ENCODE results near the gene RAB39A.

The RAB39A gene

DNA sequence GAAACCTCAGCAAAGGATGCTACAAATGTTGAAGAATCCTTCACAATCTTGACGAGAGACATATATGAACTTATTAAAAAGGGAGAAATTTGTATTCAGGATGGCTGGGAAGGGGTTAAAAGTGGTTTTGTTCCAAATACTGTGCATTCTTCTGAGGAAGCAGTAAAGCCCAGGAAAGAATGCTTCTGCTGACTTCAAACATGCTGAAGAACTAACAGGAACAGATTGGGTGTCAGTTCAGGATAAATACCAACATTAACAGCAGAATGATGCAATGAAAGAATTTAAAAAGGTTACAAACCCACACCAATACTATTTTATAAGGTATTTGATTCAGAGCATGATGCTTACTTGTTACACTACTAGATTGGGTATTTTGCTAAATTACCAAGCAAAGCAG, 33.9 kb downstream of the RAB39A start:
- H3K27me3 ChIP-seq (replicated peaks; ENCODE audit: control insufficient read depth, insufficient read depth, low read length), result no peaks in the 10 kb centered on the region
- H3K36me3 ChIP-seq (ENCODE audit: control insufficient read depth, insufficient read depth, low read length, severe bottlenecking), result no peaks in the 10 kb centered on the region
- peak; percentile 31 for DNase-seq (ENCODE audit: low read depth)
- peaks cover 10% of the 10 kb centered on the region for H3K4me1 ChIP-seq (ENCODE audit: control insufficient read depth, insufficient read depth, low read length)
- no peak overlapping the region for H3K9ac ChIP-seq (ENCODE audit: low read length)
- no peaks in the 10 kb centered on the region for H3K9me3 ChIP-seq (ENCODE audit: control insufficient read depth, low read length)
- no peak overlapping the region for H3K4me3 ChIP-seq (ENCODE audit: low read length)

DNA sequence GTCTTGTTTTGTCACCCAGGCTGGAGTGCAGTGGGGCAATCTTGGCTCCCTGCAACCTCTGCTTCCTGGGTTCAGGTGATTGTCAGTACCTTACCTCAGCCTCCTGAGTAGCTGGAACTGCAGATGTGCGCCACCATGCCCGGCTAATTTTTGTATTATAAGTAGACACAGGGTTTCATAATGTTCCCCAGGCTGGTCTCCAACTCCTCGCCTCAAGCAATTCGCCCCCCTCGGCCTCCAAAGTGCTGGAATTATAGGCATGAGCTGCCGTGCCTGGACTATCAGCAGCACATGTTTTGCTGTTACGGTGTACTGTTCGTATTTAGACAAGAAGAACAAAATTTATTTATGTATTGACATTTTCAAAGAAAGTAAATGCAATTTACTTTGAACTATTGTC, 34.8 kb downstream of the RAB39A start:
- Histone ChIP-seq H3K27me3 (replicated peaks; ENCODE audit: control insufficient read depth, insufficient read depth, low read length) (no peaks in the 10 kb centered on the region), H3K9me3 (ENCODE audit: control insufficient read depth, low read length) (no peaks in the 10 kb centered on the region), H3K4me3 (ENCODE audit: low read length) (no peak overlapping the region), H3K36me3 (ENCODE audit: control insufficient read depth, insufficient read depth, low read length, severe bottlenecking) (no peaks in the 10 kb centered on the region), H3K9ac (ENCODE audit: low read length) (no peak overlapping the region), H3K4me1 (ENCODE audit: control insufficient read depth, insufficient read depth, low read length) (peaks cover 5% of the 10 kb centered on the region)
- no peak for DNase-seq (ENCODE audit: low read depth)

DNA sequence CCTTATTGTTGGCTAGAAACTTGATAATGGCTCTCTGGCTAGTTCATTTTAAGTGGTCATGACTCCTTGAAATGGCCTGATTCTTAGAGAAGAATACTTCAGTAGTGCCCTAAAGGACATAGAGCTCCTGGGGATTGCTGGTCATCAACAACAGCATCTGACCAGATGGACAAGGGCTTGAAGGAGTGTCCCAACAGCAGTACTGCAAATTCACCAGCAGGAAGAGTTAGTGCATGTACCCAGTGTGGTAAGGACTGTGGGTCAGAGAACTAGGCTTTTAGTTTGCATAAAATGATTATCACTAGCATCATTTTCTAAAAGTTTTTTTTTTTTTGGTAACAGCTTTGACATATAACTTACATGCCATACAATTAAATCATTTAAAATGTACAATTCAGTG, 41.0 kb downstream of the RAB39A start:
- no peak for DNase-seq (ENCODE audit: low read depth)
- H3K9ac ChIP-seq (ENCODE audit: low read length), result no peak overlapping the region
- no peaks in the 10 kb centered on the region for H3K36me3 ChIP-seq (ENCODE audit: control insufficient read depth, insufficient read depth, low read length, severe bottlenecking)
- H3K9me3 ChIP-seq (ENCODE audit: control insufficient read depth, low read length), result no peaks in the 10 kb centered on the region
- H3K27me3 ChIP-seq (replicated peaks; ENCODE audit: control insufficient read depth, insufficient read depth, low read length), result no peaks in the 10 kb centered on the region
- no peaks in the 10 kb centered on the region for H3K4me1 ChIP-seq (ENCODE audit: control insufficient read depth, insufficient read depth, low read length)
- no peak overlapping the region for H3K4me3 ChIP-seq (ENCODE audit: low read length)

DNA sequence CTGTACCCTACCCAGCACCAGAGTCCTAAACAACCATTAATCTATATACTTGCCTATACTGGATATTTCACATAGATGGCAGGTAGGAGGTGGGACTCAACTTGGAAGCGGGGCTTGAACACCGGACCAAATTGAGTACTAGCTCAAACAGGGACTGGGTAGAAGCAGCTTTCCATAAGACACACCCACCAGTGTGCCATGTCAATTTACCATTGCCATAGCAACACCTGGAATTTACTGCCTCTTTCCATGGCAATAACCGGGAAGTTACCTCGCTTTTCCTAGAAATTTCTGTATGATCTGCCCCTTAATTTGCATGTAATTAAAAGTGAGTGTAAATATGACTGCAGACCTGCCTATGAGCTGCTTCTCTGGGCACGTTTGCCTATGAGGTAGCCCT, 41.8 kb downstream of the RAB39A start:
- no peaks in the 10 kb centered on the region for H3K9me3 ChIP-seq (ENCODE audit: control insufficient read depth, low read length)
- no peak overlapping the region for H3K9ac ChIP-seq (ENCODE audit: low read length)
- DNase-seq (ENCODE audit: low read depth), result no peak
- H3K36me3 ChIP-seq (ENCODE audit: control insufficient read depth, insufficient read depth, low read length, severe bottlenecking), result no peaks in the 10 kb centered on the region
- H3K4me3 ChIP-seq (ENCODE audit: low read length), result no peak overlapping the region
- no peaks in the 10 kb centered on the region for H3K27me3 ChIP-seq (replicated peaks; ENCODE audit: control insufficient read depth, insufficient read depth, low read length)
- no peaks in the 10 kb centered on the region for H3K4me1 ChIP-seq (ENCODE audit: control insufficient read depth, insufficient read depth, low read length)

DNA sequence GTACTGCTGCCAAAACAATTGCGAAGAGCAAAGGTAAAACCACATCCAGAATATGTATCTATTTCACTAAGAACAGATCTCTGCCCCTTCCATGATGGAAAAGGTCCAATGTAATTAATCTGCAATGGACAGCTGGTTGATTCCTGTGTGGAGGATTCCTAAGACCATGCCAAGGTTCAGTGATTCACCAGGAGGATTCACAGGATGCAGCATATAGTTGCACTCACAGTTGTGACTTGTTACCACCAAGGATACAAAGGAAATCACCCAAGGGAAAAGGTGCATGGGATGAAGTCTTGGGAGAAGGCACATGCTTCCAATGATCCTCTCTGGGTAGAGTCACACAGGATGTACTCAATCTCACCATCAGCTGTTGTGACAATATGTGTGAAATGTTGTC, 45.4 kb downstream of the RAB39A start:
- Histone ChIP-seq H3K9me3 (ENCODE audit: control insufficient read depth, low read length) (no peaks in the 10 kb centered on the region), H3K9ac (ENCODE audit: low read length) (no peak overlapping the region), H3K4me1 (ENCODE audit: control insufficient read depth, insufficient read depth, low read length) (no peaks in the 10 kb centered on the region), H3K4me3 (ENCODE audit: low read length) (no peak overlapping the region), H3K36me3 (ENCODE audit: control insufficient read depth, insufficient read depth, low read length, severe bottlenecking) (no peaks in the 10 kb centered on the region), H3K27me3 (replicated peaks; ENCODE audit: control insufficient read depth, insufficient read depth, low read length) (no peaks in the 10 kb centered on the region)
- DNase-seq (ENCODE audit: low read depth), result no peak

DNA sequence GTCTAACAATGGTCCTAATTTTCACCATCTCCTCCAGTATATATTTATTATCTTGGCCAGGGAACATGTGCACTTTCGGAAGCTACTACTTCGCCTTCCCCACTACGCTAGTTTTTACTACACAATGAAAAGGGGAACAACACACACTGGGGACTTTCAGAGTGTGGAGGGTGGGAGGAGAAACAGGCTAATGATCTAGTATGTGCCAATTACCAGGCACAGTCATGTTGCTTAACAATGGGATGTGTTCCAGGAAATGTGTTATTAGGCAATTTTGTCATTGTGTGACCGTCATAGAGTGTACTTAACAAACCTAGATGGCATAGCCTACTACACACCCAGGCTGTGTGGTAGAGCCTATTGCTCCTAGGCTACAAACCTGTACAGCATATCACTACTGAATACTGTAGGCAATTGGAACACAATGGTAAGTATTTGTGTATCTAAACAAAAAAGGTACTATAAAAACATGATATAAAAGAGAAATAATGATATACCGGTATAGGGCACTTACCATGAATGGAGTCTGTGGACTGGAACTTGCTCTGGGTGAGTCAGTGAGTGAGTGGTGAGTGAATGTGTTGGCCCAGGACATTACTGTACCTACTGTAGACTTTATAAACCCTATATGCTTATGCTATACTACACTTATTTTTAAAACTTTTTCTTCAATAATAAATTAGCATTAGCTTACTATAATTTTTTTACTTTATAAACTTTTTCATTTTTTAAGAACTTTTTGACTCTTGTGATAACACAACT, 60.3 kb downstream of the RAB39A start:
- no peak for DNase-seq (ENCODE audit: low read depth)
- H3K4me3 ChIP-seq (ENCODE audit: low read length), result no peak overlapping the region

DNA sequence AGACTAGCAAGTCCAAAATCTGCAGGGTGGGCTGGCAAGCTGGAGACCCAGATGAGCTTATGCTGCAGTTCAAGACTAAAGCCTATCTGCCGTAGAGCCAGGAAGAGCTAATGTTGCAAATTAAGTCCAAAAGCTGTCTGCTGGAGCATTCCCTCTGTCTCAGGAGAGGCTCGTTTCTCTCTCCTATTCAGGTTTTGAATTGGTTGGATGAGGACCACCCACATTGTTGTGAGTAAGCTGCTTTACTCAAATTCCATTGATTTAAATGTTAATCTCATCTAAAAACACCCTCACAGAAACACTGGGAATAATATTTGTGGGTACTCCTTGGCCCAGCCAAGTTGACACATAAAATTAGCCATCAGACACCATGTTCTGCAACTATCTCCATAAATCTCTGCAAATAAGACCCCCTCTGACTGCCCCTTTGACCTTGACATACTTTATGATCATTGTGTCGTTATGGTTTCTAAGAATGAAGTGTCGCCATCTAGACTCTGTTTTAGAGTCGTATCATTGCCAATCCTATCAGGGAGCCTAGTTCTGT, 63.7 kb downstream of the RAB39A start:
- H3K9ac ChIP-seq (ENCODE audit: low read length), result no peak overlapping the region
- no peaks in the 10 kb centered on the region for H3K4me1 ChIP-seq (ENCODE audit: control insufficient read depth, insufficient read depth, low read length)
- no peaks in the 10 kb centered on the region for H3K36me3 ChIP-seq (ENCODE audit: control insufficient read depth, insufficient read depth, low read length, severe bottlenecking)
- H3K27me3 ChIP-seq (replicated peaks; ENCODE audit: control insufficient read depth, insufficient read depth, low read length), result peaks cover 9% of the 10 kb centered on the region
- H3K9me3 ChIP-seq (ENCODE audit: control insufficient read depth, low read length), result no peaks in the 10 kb centered on the region
- no peak overlapping the region for H3K4me3 ChIP-seq (ENCODE audit: low read length)
- DNase-seq (ENCODE audit: low read depth), result no peak

More for the DNA sequence above, 60.3 kb downstream of the RAB39A start:
- H3K9ac ChIP-seq (ENCODE audit: low read length), result no peak overlapping the region
- no peaks in the 10 kb centered on the region for H3K9me3 ChIP-seq (ENCODE audit: control insufficient read depth, low read length)
- no peaks in the 10 kb centered on the region for H3K4me1 ChIP-seq (ENCODE audit: control insufficient read depth, insufficient read depth, low read length)
- H3K36me3 ChIP-seq (ENCODE audit: control insufficient read depth, insufficient read depth, low read length, severe bottlenecking), result no peaks in the 10 kb centered on the region
- peaks cover 3% of the 10 kb centered on the region for H3K27me3 ChIP-seq (replicated peaks; ENCODE audit: control insufficient read depth, insufficient read depth, low read length)

DNA sequence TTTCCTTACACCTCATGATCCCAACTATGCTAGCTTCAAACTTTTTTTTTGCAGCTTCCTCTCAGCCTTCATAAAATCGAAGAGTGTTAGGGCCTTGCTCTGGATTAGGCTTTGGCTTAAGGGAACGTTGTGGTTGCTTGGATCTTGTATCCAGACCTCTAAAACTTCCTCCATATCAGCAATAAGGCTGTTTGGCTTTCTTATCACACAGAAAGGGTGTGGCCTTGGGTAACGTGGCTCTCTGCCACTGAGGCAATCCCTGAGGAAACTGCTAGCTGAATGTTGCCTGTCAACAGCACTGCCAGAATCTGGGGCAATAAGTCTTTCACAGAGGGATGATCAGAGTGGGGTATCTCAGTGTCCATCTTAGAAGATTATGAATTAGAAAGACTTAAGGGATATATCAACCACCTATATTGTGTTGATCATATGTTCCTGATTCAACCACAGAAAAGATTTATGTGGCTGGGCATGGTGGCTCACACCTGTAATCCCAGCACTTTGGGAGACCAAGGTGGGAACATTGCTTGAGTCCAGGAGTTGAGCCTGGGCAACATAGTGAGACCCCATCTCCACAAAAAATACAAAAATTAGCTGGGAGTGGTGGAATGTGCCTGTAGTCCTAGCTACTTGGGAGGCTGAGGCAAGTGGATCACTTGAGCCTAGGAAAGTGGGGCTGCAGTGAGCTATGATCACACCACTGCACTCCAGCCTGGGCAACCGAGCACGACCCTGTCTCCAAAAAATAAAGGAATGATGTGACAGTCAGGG, 67.9 kb downstream of the RAB39A start:
- no peak overlapping the region for H3K9ac ChIP-seq (ENCODE audit: low read length)
- peaks cover 9% of the 10 kb centered on the region for H3K27me3 ChIP-seq (replicated peaks; ENCODE audit: control insufficient read depth, insufficient read depth, low read length)
- H3K36me3 ChIP-seq (ENCODE audit: control insufficient read depth, insufficient read depth, low read length, severe bottlenecking), result no peaks in the 10 kb centered on the region
- no peak for DNase-seq (ENCODE audit: low read depth)
- H3K4me1 ChIP-seq (ENCODE audit: control insufficient read depth, insufficient read depth, low read length), result no peaks in the 10 kb centered on the region
- H3K9me3 ChIP-seq (ENCODE audit: control insufficient read depth, low read length), result no peaks in the 10 kb centered on the region
- H3K4me3 ChIP-seq (ENCODE audit: low read length), result no peak overlapping the region

DNA sequence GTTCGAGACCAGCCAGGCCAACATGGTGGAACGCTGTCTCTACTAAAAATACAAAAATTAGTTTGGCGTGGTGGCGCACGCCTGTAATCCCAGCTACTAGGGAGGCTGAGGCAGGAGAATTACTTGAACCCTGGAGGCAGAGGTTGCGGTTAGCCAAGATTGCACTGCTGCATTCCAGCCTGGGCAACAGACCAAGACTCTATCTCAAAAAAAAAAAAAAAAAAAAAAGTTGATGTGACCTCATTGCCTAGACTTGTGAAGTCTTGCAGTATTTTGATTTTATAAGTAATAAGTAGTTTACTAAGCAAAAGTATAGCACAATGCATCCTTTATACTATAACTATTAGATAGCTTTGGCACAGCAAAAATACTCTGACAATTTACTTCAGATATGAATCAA, 70.5 kb downstream of the RAB39A start:
- no peaks in the 10 kb centered on the region for H3K36me3 ChIP-seq (ENCODE audit: control insufficient read depth, insufficient read depth, low read length, severe bottlenecking)

DNA sequence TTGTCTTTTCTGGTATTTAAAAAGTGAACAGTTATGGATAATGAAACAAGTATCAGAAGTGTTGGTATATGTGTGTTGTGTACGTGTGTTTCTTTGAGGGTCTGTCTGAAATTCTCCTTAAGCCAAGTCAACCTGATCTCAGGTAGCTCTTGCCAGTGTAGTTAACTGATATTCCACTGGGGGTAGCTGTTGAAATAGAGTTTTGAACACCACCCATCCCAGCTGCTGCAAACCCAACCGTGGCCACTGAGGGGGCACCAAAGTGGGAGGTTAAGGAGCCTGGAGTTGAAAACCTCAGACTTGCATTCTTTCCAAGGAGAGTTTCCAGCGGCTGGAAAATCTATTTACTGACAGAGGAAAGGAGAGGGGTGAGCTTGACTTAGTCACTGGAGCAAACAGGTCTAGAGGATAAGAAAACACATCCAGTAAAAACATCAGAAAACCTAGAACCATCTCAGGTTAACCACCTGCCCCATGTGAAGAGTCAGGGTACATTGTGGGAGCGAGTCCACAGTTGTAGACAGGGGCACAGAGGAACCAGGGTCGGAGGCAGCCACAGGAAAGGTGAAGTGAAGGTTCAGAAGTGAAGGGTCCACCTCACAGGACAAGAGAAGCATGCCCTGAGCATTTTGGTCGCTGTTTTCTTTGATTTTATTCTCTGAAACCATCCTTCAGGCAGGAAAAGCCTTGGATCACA, 71.7 kb downstream of the RAB39A start:
- Histone ChIP-seq H3K36me3 (ENCODE audit: control insufficient read depth, insufficient read depth, low read length, severe bottlenecking) (no peaks in the 10 kb centered on the region), H3K27me3 (replicated peaks; ENCODE audit: control insufficient read depth, insufficient read depth, low read length) (peaks cover 10% of the 10 kb centered on the region)
- peak; percentile 16 for DNase-seq (ENCODE audit: low read depth)

More for the DNA sequence above, 70.5 kb downstream of the RAB39A start:
- H3K4me1 ChIP-seq (ENCODE audit: control insufficient read depth, insufficient read depth, low read length), result no peaks in the 10 kb centered on the region
- DNase-seq (ENCODE audit: low read depth), result no peak
- H3K9ac ChIP-seq (ENCODE audit: low read length), result no peak overlapping the region
- no peaks in the 10 kb centered on the region for H3K9me3 ChIP-seq (ENCODE audit: control insufficient read depth, low read length)
- H3K4me3 ChIP-seq (ENCODE audit: low read length), result no peak overlapping the region
- H3K27me3 ChIP-seq (replicated peaks; ENCODE audit: control insufficient read depth, insufficient read depth, low read length), result peaks cover 11% of the 10 kb centered on the region

DNA sequence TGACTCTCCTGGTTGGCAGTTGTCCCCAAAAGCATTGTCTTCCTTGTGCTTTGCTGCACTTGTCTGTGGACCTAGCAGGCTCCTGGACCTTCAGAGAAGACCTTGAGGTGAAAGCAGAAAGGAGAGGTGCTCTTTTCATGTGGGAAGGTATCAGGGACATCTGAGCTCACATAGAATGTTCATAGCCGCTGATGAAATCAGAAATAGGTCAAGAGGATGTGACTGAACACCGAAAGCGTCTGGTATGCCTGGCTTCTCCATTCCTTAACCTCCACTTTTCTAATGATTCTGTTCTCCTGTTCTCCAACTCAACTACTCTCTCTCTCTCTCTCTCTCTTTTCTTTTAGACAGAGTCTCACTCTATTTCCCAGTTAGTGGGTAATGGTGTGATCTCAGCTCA, 74.2 kb downstream of the RAB39A start:
- no peaks in the 10 kb centered on the region for H3K4me1 ChIP-seq (ENCODE audit: control insufficient read depth, insufficient read depth, low read length)
- H3K9ac ChIP-seq (ENCODE audit: low read length), result no peak overlapping the region
- DNase-seq (ENCODE audit: low read depth), result no peak
- no peaks in the 10 kb centered on the region for H3K9me3 ChIP-seq (ENCODE audit: control insufficient read depth, low read length)
- peaks cover 5% of the 10 kb centered on the region for H3K27me3 ChIP-seq (replicated peaks; ENCODE audit: control insufficient read depth, insufficient read depth, low read length)
- H3K36me3 ChIP-seq (ENCODE audit: control insufficient read depth, insufficient read depth, low read length, severe bottlenecking), result no peaks in the 10 kb centered on the region
- H3K4me3 ChIP-seq (ENCODE audit: low read length), result no peak overlapping the region

More for the DNA sequence above, 71.7 kb downstream of the RAB39A start:
- Histone ChIP-seq H3K4me3 (ENCODE audit: low read length) (no peak overlapping the region), H3K9ac (ENCODE audit: low read length) (no peak overlapping the region), H3K4me1 (ENCODE audit: control insufficient read depth, insufficient read depth, low read length) (no peaks in the 10 kb centered on the region), H3K9me3 (ENCODE audit: control insufficient read depth, low read length) (no peaks in the 10 kb centered on the region)
